K562 (cell line): ENCODE results near the gene SCRN1. TPM values are rescaled to one million over a fixed set of nuclear protein-coding genes. Genes with fewer than 3 reads are reported as not detected.

Experiments used
- ATF1 ChIP-seq, 2 experiments: fragments of 450-650 bp in 1 of 2; IDR thresholded peaks; 2 replicates each; pipeline ENCODE4 v1.6.1; 2016; ENCODE audit warnings: missing compliant biosample characterization in 1 of 2, missing genetic modification characterization in 1 of 2
- CREB1 ChIP-seq, 2 experiments: sonication (generic) in 1 of 2; formaldehyde crosslinking in 1 of 2; IDR thresholded peaks; 2 replicates each; pipeline versions ENCODE4 v1.6.1 to v1.8.0; 2012 to 2022; ENCODE audit warnings: inconsistent platforms in 1 of 2, mild to moderate bottlenecking in 1 of 2, missing genetic modification reagents in 1 of 2, moderate library complexity in 1 of 2
- CTBP1 ChIP-seq: fragments of 450-650 bp; IDR thresholded peaks from 2 replicates; pipeline ENCODE4 v1.6.1; 2016; ENCODE audit warnings: borderline replicate concordance
- CXXC5 ChIP-seq: fragments of 250-450 bp; sonication (Bioruptor Pico); IDR thresholded peaks from 2 replicates; pipeline ENCODE4 v1.8.0; 2022; ENCODE audit warnings: inconsistent platforms, mild to moderate bottlenecking, moderate library complexity
- DACH1 ChIP-seq: fragments of 450-650 bp; IDR thresholded peaks from 2 replicates; pipeline ENCODE4 v1.6.1; 2018; ENCODE audit not compliant: partially characterized antibody
- EGR1 ChIP-seq: fragments of 450-650 bp; conservative IDR thresholded peaks from 2 replicates; pipeline ENCODE4 v1.6.1; 2017; ENCODE audit warnings: mild to moderate bottlenecking
- FIP1L1 ChIP-seq: fragments of 200-400 bp; formaldehyde crosslinking; IDR thresholded peaks from 2 replicates; pipeline ENCODE4 v1.6.1; 2018; ENCODE audit warnings: mild to moderate bottlenecking, low read depth, low read length; ENCODE audit not compliant: poor library complexity, severe bottlenecking
- FOXM1 ChIP-seq, 2 experiments: fragments of 450-650 bp in 1 of 2; sonication (generic) in 1 of 2; formaldehyde crosslinking in 1 of 2; IDR thresholded peaks; 2 replicates each; pipeline versions ENCODE4 v1.6.1 to v1.9.0; 2017 to 2022; ENCODE audit warnings: low read depth in 2 of 2, mild to moderate bottlenecking in 2 of 2, missing genetic modification reagents in 1 of 2, moderate library complexity in 1 of 2
- GATA2 ChIP-seq: sonication (generic); formaldehyde crosslinking; IDR thresholded peaks from 2 replicates; pipeline ENCODE4 v1.4.0; 2020; ENCODE audit warnings: mild to moderate bottlenecking, missing genetic modification reagents
- HINFP ChIP-seq: fragments of 450-650 bp; conservative IDR thresholded peaks from 2 replicates; pipeline ENCODE4 v1.6.1; 2016; ENCODE audit warnings: missing genetic modification characterization, low read depth, mild to moderate bottlenecking, control low read depth, missing compliant biosample characterization
- HNRNPLL ChIP-seq: fragments of 200-400 bp; formaldehyde crosslinking; IDR thresholded peaks from 2 replicates; pipeline ENCODE4 v1.6.1; 2017; ENCODE audit warnings: low read length, low read depth, mild to moderate bottlenecking; ENCODE audit not compliant: poor library complexity, severe bottlenecking
- NCOA6 ChIP-seq: fragments of 450-650 bp; IDR thresholded peaks from 2 replicates; pipeline ENCODE4 v1.6.1; 2017; ENCODE audit warnings: mild to moderate bottlenecking
- NONO ChIP-seq, 2 experiments: fragments of 200-400 bp in 1 of 2; fragments of 450-650 bp in 1 of 2; formaldehyde crosslinking in 1 of 2; IDR thresholded peaks; 2 replicates each; pipeline ENCODE4 v1.6.1; 2017; ENCODE audit warnings: low read depth in 2 of 2, mild to moderate bottlenecking in 2 of 2, moderate library complexity in 2 of 2, low read length in 1 of 2
- NR2C2 ChIP-seq, 2 experiments: fragments of 200-800 bp in 1 of 2; sonication (Bioruptor generic) in 1 of 2; sonication (generic) in 1 of 2; formaldehyde crosslinking in 1 of 2; IDR thresholded peaks; 2 replicates each; pipeline versions ENCODE4 v1.6.1 to v1.8.0; 2016 to 2022; ENCODE audit warnings: mild to moderate bottlenecking in 1 of 2, missing compliant biosample characterization in 1 of 2, missing genetic modification characterization in 1 of 2, missing genetic modification reagents in 1 of 2
- PHF8 ChIP-seq: fragments of 200-600 bp; sonication (generic); IDR thresholded peaks from 2 replicates; pipeline ENCODE4 v1.6.1; 2012; ENCODE audit warnings: mixed run types, mild to moderate bottlenecking, inconsistent platforms, low read length, moderate library complexity, borderline replicate concordance
- SMAD1 ChIP-seq: fragments of 150-350 bp; IDR thresholded peaks from 2 replicates; pipeline ENCODE4 v1.6.1; 2014; ENCODE audit warnings: low read length, low read depth; ENCODE audit not compliant: partially characterized antibody
- SMARCB1 ChIP-seq: IDR thresholded peaks from 2 replicates; pipeline ENCODE4 v1.6.1; 2011; ENCODE audit warnings: improper control_type of control experiment, low read depth; ENCODE audit not compliant: insufficient read length
- SP1 ChIP-seq: sonication (generic); formaldehyde crosslinking; IDR thresholded peaks from 2 replicates; pipeline ENCODE4 v1.8.1; 2022; ENCODE audit warnings: mild to moderate bottlenecking, missing genetic modification reagents
- TEAD1 ChIP-seq, 2 experiments: fragments of 450-650 bp in 1 of 2; sonication (generic) in 1 of 2; formaldehyde crosslinking; IDR thresholded peaks; 2 replicates each; pipeline versions ENCODE4 v1.4.0 to v1.8.0; 2020 to 2022; ENCODE audit warnings: mild to moderate bottlenecking in 2 of 2, missing genetic modification reagents in 1 of 2
- TOE1 ChIP-seq, 2 experiments: fragments of 450-650 bp in 1 of 2; sonication (generic) in 1 of 2; formaldehyde crosslinking in 1 of 2; IDR thresholded peaks; 2 replicates each; pipeline versions ENCODE4 v1.7.1 to v1.8.0; 2016 to 2022; ENCODE audit warnings: borderline replicate concordance in 2 of 2, mild to moderate bottlenecking in 2 of 2, antibody characterized with exemption in 1 of 2, inconsistent platforms in 1 of 2, low read depth in 1 of 2, missing genetic modification reagents in 1 of 2, moderate library complexity in 1 of 2
- U2AF1 ChIP-seq: fragments of 200-400 bp; formaldehyde crosslinking; optimal IDR thresholded peaks from 2 replicates; pipeline ENCODE3; 2017; ENCODE audit warnings: mild to moderate bottlenecking, low read depth, low read length, moderate library complexity
- ZKSCAN3 ChIP-seq: fragments of 250-450 bp; sonication (Bioruptor Pico); IDR thresholded peaks from 2 replicates; pipeline ENCODE4 v1.4.0; 2020
- ZNF431 ChIP-seq: sonication (generic); formaldehyde crosslinking; IDR thresholded peaks from 2 replicates; pipeline ENCODE4 v1.8.0; 2022; ENCODE audit warnings: mild to moderate bottlenecking, missing genetic modification reagents
- polyA plus RNA-seq, 8 experiments: library from polyadenylated mRNA; depleted of rRNA in 4 of 8; stranded (reverse) in 5 of 8; unstranded in 3 of 8; fragments of >200 nt; fragmentation: Nextera tagmentation in 2 of 8; fragmentation: Illumina TruSeq in 1 of 8; extraction: Ambion mirVana in 2 of 8; extraction: Trizol in 1 of 8; gene quantifications; 2 replicates each; pipeline versions ENCODE4 v1.2.1 to v1.2.3, GENCODE V29; 2011 to 2014; ENCODE audit warnings: inconsistent platforms in 1 of 8, missing spikeins in 1 of 8
- total RNA-seq, 7 experiments: library from RNA; depleted of rRNA in 6 of 7; stranded (reverse); fragments of >200 nt in 6 of 7; fragmentation: Illumina TruSeq in 2 of 7; extraction: Trizol in 2 of 7; gene quantifications; 2 replicates each; pipeline versions ENCODE4 v1.2.1 to v1.2.3, GENCODE V29; 2011 to 2021; ENCODE audit warnings: low replicate concordance in 1 of 7
- TF ChIP-seq, protein P1 (sequence below), 3 experiments: fragments of 200-800 bp in 1 of 3; sonication (Bioruptor generic) in 1 of 3; sonication (generic) in 1 of 3; formaldehyde crosslinking in 1 of 3; IDR thresholded peaks; 2 replicates each; pipeline versions ENCODE4 v1.6.1 to v1.8.0; 2016 to 2022; ENCODE audit warnings: mild to moderate bottlenecking in 2 of 3, missing compliant biosample characterization in 2 of 3, missing genetic modification characterization in 2 of 3, missing genetic modification reagents in 1 of 3

The SCRN1 gene
- total and polyA plus RNA-seq, 9 of the 15 experiments (the other 6 are each of a cell fraction or from before 2014, with no cell fraction given): 0.13 to 1.4 (median 0.20) TPM

GRCh38 chr7:30028216-30028748, 38.7 kb upstream of the SCRN1 start, which contains the start of gene PLEKHA8 (continued):
- peak; percentile 35 for TF ChIP-seq U2AF1
- peak; percentile 77; the same call in 1 of the 2 replicates for TF ChIP-seq PHF8
- peak; percentile 84 for TF ChIP-seq FOXM1 (IDR thresholded peaks at IDR 0.05; ENCODE audit: low read depth)
- TF ChIP-seq FOXM1 (CRISPR knock-in tag; IDR thresholded peaks at IDR 0.05; ENCODE audit: low read depth): no peak
- no peak for TF ChIP-seq GATA2
- TF ChIP-seq CREB1 (IDR thresholded peaks at IDR 0.05): no peak; the same call in 1 of the 2 replicates
- TF ChIP-seq CREB1 (CRISPR knock-in tag; IDR thresholded peaks at IDR 0.05): peak; percentile 18; the same call in 1 of the 2 replicates
- no peak for TF ChIP-seq ATF1 (CRISPR knock-in tag; IDR thresholded peaks at IDR 0.05)
- TF ChIP-seq ATF1 (tag; IDR thresholded peaks at IDR 0.05): peak; percentile 52; the same call in 1 of the 2 replicates
- TF ChIP-seq EGR1: no peak; the same call in 1 of the 2 replicates
- TF ChIP-seq DACH1: no peak
- peak; percentile 32 for TF ChIP-seq SMAD1
- peak; percentile 87 for TF ChIP-seq FIP1L1
- 0 out of 2 replicates have a peak, but pooled peaks have one; percentile 31 for TF ChIP-seq ZNF431 (CRISPR knock-in tag)
- TF ChIP-seq HINFP (tag): peak; percentile 66; the same call in 1 of the 2 replicates
- TF ChIP-seq NCOA6: no peak
- peak; percentile 21 to 24; a peak in 1 of 4 replicates for TF ChIP-seq NONO (IDR thresholded peaks at IDR 0.05; ENCODE audit: low read depth in 2 of 2, low read length in 1 of 2)
- TF ChIP-seq TEAD1 (CRISPR knock-in tag; IDR thresholded peaks at IDR 0.05): peak in 1 of 2 experiments; percentile 73; a peak in 1 of 4 replicates
- TF ChIP-seq NR2C2 (CRISPR knock-in tag; IDR thresholded peaks at IDR 0.05): no peak
- peak; percentile 73 for TF ChIP-seq NR2C2 (tag; IDR thresholded peaks at IDR 0.05)
- TF ChIP-seq SMARCB1: no peak
- TF ChIP-seq SP1 (CRISPR knock-in tag): peak; percentile 80
- TF ChIP-seq CTBP1: peak; percentile 92
- peak; percentile 91 for TF ChIP-seq TOE1 (IDR thresholded peaks at IDR 0.05; ENCODE audit: borderline replicate concordance)
- TF ChIP-seq TOE1 (CRISPR knock-in tag; IDR thresholded peaks at IDR 0.05; ENCODE audit: borderline replicate concordance, low read depth): no peak
- TF ChIP-seq ZKSCAN3 (CRISPR knock-in tag): no peak
- TF ChIP-seq, protein P1, sequence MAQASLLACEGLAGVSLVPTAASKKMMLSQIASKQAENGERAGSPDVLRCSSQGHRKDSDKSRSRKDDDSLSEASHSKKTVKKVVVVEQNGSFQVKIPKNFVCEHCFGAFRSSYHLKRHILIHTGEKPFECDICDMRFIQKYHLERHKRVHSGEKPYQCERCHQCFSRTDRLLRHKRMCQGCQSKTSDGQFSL (CRISPR knock-in tag; IDR thresholded peaks at IDR 0.05): peak; percentile 51; the same call in 1 of the 2 replicates
- TF ChIP-seq, protein P1 (tag; IDR thresholded peaks at IDR 0.05): no peak
- TF ChIP-seq HNRNPLL: peak; percentile 98
- TF ChIP-seq CXXC5: peak; percentile 92
